SK-N-SH (cell line): ENCODE results near the gene SYNDIG1L. TPM values are rescaled to one million over a fixed set of nuclear protein-coding genes. Genes with fewer than 3 reads are reported as not detected.

Experiments
- CTCF ChIA-PET: fragments of 300-600, 350-600 bp; formaldehyde crosslinking; extraction: SDS; loops from one replicate; lab custom pipeline; 2021; lab: Yijun Ruan, JAX
- POLR2A ChIA-PET: fragments of 350-600 bp; sonication (Branson Sonifier 250); formaldehyde crosslinking; extraction: SDS; loops from one replicate; lab custom pipeline; 2020; ENCODE audit warnings: antibody characterized with exemption, inconsistent platforms; lab: Yijun Ruan, JAX
- DNase-seq: peaks from one replicate; pipeline ENCODE4 v3.0.0; 2012
- H2AFZ ChIP-seq: fragments of 200-600 bp; sonication (generic); 2 replicates; pipeline ENCODE4 v1.8.1; 2016; ENCODE audit warnings: antibody characterized with exemption, mild to moderate bottlenecking, low read depth
- H3F3A ChIP-seq: fragments of 200-600 bp; sonication (generic); replicated peaks from 2 replicates; pipeline ENCODE3; 2016; ENCODE audit warnings: antibody characterized with exemption, mild to moderate bottlenecking; ENCODE audit not compliant: insufficient read depth
- H3K27ac ChIP-seq, 2 experiments: fragments of 200-500 bp in 1 of 2; fragments of 200-600 bp in 1 of 2; sonication (Bioruptor generic) in 1 of 2; sonication (generic), shearing (Covaris generic) in 1 of 2; 2 replicates each; pipeline versions ENCODE4 v1.5.1 to v1.6.1; 2014 to 2016; ENCODE audit warnings: low read depth in 2 of 2, inconsistent platforms in 1 of 2, low read length in 1 of 2, mild to moderate bottlenecking in 1 of 2, mixed read lengths in 1 of 2
- H3K27me3 ChIP-seq: fragments of 200-600 bp; sonication (generic), shearing (Covaris generic); 2 replicates; pipeline ENCODE4 v1.6.1; 2016; ENCODE audit warnings: mixed run types; ENCODE audit not compliant: insufficient read depth
- H3K36me3 ChIP-seq, 2 experiments: fragments of 200-500 bp in 1 of 2; fragments of 200-600 bp in 1 of 2; sonication (Bioruptor generic) in 1 of 2; sonication (generic) in 1 of 2; replicated peaks in 1 of 2; 2 replicates each; pipeline versions ENCODE3 to v1.5.1; 2014 to 2016; ENCODE audit warnings: low read length in 1 of 2, mild to moderate bottlenecking in 1 of 2; ENCODE audit not compliant: insufficient read depth in 2 of 2, control insufficient read depth in 1 of 2
- H3K4me1 ChIP-seq, 2 experiments: fragments of 200-500 bp in 1 of 2; fragments of 200-600 bp in 1 of 2; sonication (Bioruptor generic) in 1 of 2; sonication (generic), shearing (Covaris generic) in 1 of 2; 2 replicates each; pipeline versions ENCODE4 v1.5.1 to v1.6.1; 2014 to 2016; ENCODE audit warnings: low read depth in 1 of 2, low read length in 1 of 2, mixed run types in 1 of 2; ENCODE audit not compliant: insufficient read depth in 2 of 2, control insufficient read depth in 1 of 2
- H3K4me2 ChIP-seq: fragments of 200-600 bp; sonication (generic), shearing (Covaris generic); 2 replicates; pipeline ENCODE4 v1.6.1; 2017; ENCODE audit warnings: mixed run types
- H3K4me3 ChIP-seq, 2 experiments: fragments of 200-500 bp in 1 of 2; fragments of 200-600 bp in 1 of 2; sonication (Bioruptor generic) in 1 of 2; sonication (generic), shearing (Covaris generic) in 1 of 2; 2 replicates each; pipeline versions ENCODE4 v1.5.1 to v1.8.1; 2014 to 2016; ENCODE audit warnings: low read depth in 2 of 2, inconsistent platforms in 1 of 2, low read length in 1 of 2, mild to moderate bottlenecking in 1 of 2, mixed read lengths in 1 of 2, moderate library complexity in 1 of 2
- H3K79me2 ChIP-seq: fragments of 200-600 bp; sonication (generic); 2 replicates; pipeline ENCODE4 v1.8.1; 2017; ENCODE audit warnings: mild to moderate bottlenecking; ENCODE audit not compliant: insufficient read depth
- H3K9ac ChIP-seq: fragments of 200-600 bp; sonication (generic); 2 replicates; pipeline ENCODE4 v1.6.1; 2017; ENCODE audit warnings: mixed run types
- H3K9me2 ChIP-seq: fragments of 200-600 bp; sonication (generic); 2 replicates; pipeline ENCODE4 v1.6.1; 2017; ENCODE audit warnings: mixed run types
- H3K9me3 ChIP-seq: fragments of 200-600 bp; sonication (generic); 2 replicates; pipeline ENCODE4 v1.6.1; 2017; ENCODE audit warnings: mixed run types, mild to moderate bottlenecking, moderate library complexity
- H4K20me1 ChIP-seq: fragments of 200-600 bp; sonication (generic); 2 replicates; pipeline ENCODE4 v1.6.1; 2017; ENCODE audit warnings: mild to moderate bottlenecking, mixed run types; ENCODE audit not compliant: insufficient read depth
- ELF1 ChIP-seq: IDR thresholded peaks from 2 replicates; pipeline ENCODE4 v1.4.0; 2012
- EZH2phosphoT487 ChIP-seq: fragments of 200-600 bp; sonication (generic); IDR thresholded peaks from 2 replicates; pipeline ENCODE4 v1.6.1; 2017; ENCODE audit warnings: low read depth, mixed run types, mild to moderate bottlenecking, antibody characterized with exemption, moderate library complexity, borderline replicate concordance
- FOSL2 ChIP-seq: IDR thresholded peaks from 2 replicates; pipeline ENCODE4 v1.4.0; 2012; ENCODE audit warnings: low read depth, mild to moderate bottlenecking, moderate library complexity, borderline replicate concordance
- FOXM1 ChIP-seq: IDR thresholded peaks from 2 replicates; pipeline ENCODE4 v1.4.0; 2012; ENCODE audit warnings: low read depth, mild to moderate bottlenecking
- GABPA ChIP-seq: IDR thresholded peaks from 2 replicates; pipeline ENCODE4 v1.4.0; 2012; ENCODE audit warnings: low read depth, mild to moderate bottlenecking
- GATA2 ChIP-seq: sonication (generic); formaldehyde crosslinking; IDR thresholded peaks from 2 replicates; pipeline ENCODE4 v1.5.0; 2020; ENCODE audit warnings: mild to moderate bottlenecking, missing genetic modification reagents
- JUND ChIP-seq: IDR thresholded peaks from 2 replicates; pipeline ENCODE4 v1.4.0; 2012
- MAX ChIP-seq: IDR thresholded peaks from 2 replicates; pipeline ENCODE4 v1.4.0; 2012; ENCODE audit warnings: low read depth
- MEF2A ChIP-seq: IDR thresholded peaks from 2 replicates; pipeline ENCODE4 v1.4.0; 2012; ENCODE audit warnings: low read depth, borderline replicate concordance
- MXI1 ChIP-seq: IDR thresholded peaks from 2 replicates; pipeline ENCODE4 v1.6.1; 2012; ENCODE audit warnings: mild to moderate bottlenecking, low read depth, low read length, improper control_type of control experiment
- NRF1 ChIP-seq: IDR thresholded peaks from 2 replicates; pipeline ENCODE4 v1.6.1; 2012; ENCODE audit warnings: low read depth, mild to moderate bottlenecking, low read length
- PBX3 ChIP-seq: IDR thresholded peaks from 2 replicates; pipeline ENCODE4; 2012
- POLR2AphosphoS5 ChIP-seq: IDR thresholded peaks from 2 replicates; pipeline ENCODE4 v1.6.1; 2012; ENCODE audit warnings: low read depth, low read length
- RCOR1 ChIP-seq: fragments of 150-350 bp; IDR thresholded peaks from 2 replicates; pipeline ENCODE4 v1.6.1; 2017; ENCODE audit warnings: antibody characterized with exemption, low read length
- REST ChIP-seq: IDR thresholded peaks from 2 replicates; pipeline ENCODE4 v1.6.1; 2012; ENCODE audit warnings: mild to moderate bottlenecking, low read depth, low read length, moderate library complexity
- RFX5 ChIP-seq: IDR thresholded peaks from 2 replicates; pipeline ENCODE4 v1.6.1; 2012; ENCODE audit warnings: mild to moderate bottlenecking, improper control_type of control experiment, low read length
- SMC3 ChIP-seq: IDR thresholded peaks from 2 replicates; pipeline ENCODE4 v1.6.1; 2012; ENCODE audit warnings: low read depth, low read length, improper control_type of control experiment
- TCF12 ChIP-seq: IDR thresholded peaks from 2 replicates; pipeline ENCODE4 v1.4.0; 2012
- USF2 ChIP-seq: fragments of 150-350 bp; IDR thresholded peaks from 2 replicates; pipeline ENCODE4 v1.6.1; 2017; ENCODE audit warnings: antibody characterized with exemption, low read length, low read depth, borderline replicate concordance
- YY1 ChIP-seq: IDR thresholded peaks from 2 replicates; pipeline ENCODE4 v1.4.0; 2012; ENCODE audit warnings: low read depth, mild to moderate bottlenecking
- ZBTB33 ChIP-seq: IDR thresholded peaks from 2 replicates; pipeline ENCODE4 v1.4.0; 2012; ENCODE audit warnings: low read depth, borderline replicate concordance
- WGBS: methylation state at CpG from one replicate; pipeline ENCODE4 v1.1.6; 2017; ENCODE audit warnings: low lambda C conversion rate; 5-methylcytosine and 5-hydroxymethylcytosine counted together
- polyA plus RNA-seq, 3 experiments: library from polyadenylated mRNA; depleted of rRNA; stranded (reverse); fragments of >200 nt; gene quantifications; 2 replicates each; pipeline ENCODE4 v1.2.3, GENCODE V29; 2012

SYNDIG1L gene
- polyA plus RNA-seq, 1 of the 3 experiments (the other 2 are of a cell fraction): not detected

- TF ChIP-seq RFX5 (no peak), USF2 (no peak), MEF2A (no peak), EZH2phosphoT487 (no peak), FOSL2 (no peak), REST (no peak), TCF12 (no peak), GATA2 (CRISPR knock-in tag) (no peak)
- TF ChIP-seq, all 33 proteins: peak for 0
- 32% methylated on average over 3 of the region's 4 CpGs for WGBS
- Histone ChIP-seq H3F3A (no peaks in the 10 kb centered on the region), H3K9ac (no peak overlapping the region), H3K4me3 (no peak overlapping the region), H3K9me2 (no peaks in the 10 kb centered on the region), H2AFZ (no peak overlapping the region), H4K20me1 (no peaks in the 10 kb centered on the region), H3K27me3 (peaks cover 19% of the 10 kb centered on the region), H3K9me3 (no peaks in the 10 kb centered on the region), H3K27ac (no peak overlapping the region), H3K79me2 (no peaks in the 10 kb centered on the region), H3K4me2 (no peak overlapping the region), H3K36me3 (no peaks in the 10 kb centered on the region), H3K4me1 (peaks cover 0 to 10% of the 10 kb centered on the region in 2 experiments; a peak in 1 of 4 replicates)
- ChIA-PET CTCF (no interaction called here), POLR2A (no interaction called here)
- DNase-seq: no peak
Observed at GRCh38 chr14:74405663-74406062, 20.3 kb downstream of the SYNDIG1L start.

- H3K4me1 ChIP-seq: peaks cover 0 to 10% of the 10 kb centered on the region in 2 experiments; a peak in 1 of 4 replicates
- H3F3A ChIP-seq: no peaks in the 10 kb centered on the region
- H3K27ac ChIP-seq: no peak overlapping the region
- DNase-seq: no peak
- ChIA-PET CTCF (no interaction called here), POLR2A (no interaction called here)
- no peaks in the 10 kb centered on the region for H3K79me2 ChIP-seq
- H3K9me2 ChIP-seq: no peaks in the 10 kb centered on the region
- no peak overlapping the region for H3K4me2 ChIP-seq
- peaks cover 21% of the 10 kb centered on the region for H3K27me3 ChIP-seq
- no peak overlapping the region for H3K4me3 ChIP-seq
- 51% methylated on average over 6 of the region's 7 CpGs for WGBS
- H3K9ac ChIP-seq: no peak overlapping the region
- H2AFZ ChIP-seq: no peak overlapping the region
- no peaks in the 10 kb centered on the region for H4K20me1 ChIP-seq
- H3K9me3 ChIP-seq: no peaks in the 10 kb centered on the region
- H3K36me3 ChIP-seq: no peaks in the 10 kb centered on the region
- TF ChIP-seq RCOR1: no peak
- no peak for TF ChIP-seq MAX
- no peak for TF ChIP-seq MEF2A
- TF ChIP-seq MXI1: no peak
- TF ChIP-seq FOXM1: no peak
- TF ChIP-seq ELF1: no peak
- no peak for TF ChIP-seq JUND
- no peak for TF ChIP-seq ZBTB33
- no peak for TF ChIP-seq NRF1
- no peak for TF ChIP-seq USF2
- TF ChIP-seq EZH2phosphoT487: no peak
- no peak for TF ChIP-seq PBX3
- TF ChIP-seq GABPA: no peak
- TF ChIP-seq TCF12: no peak
- TF ChIP-seq YY1: no peak
- no peak for TF ChIP-seq SMC3
- no peak for TF ChIP-seq POLR2AphosphoS5
Observed at GRCh38 chr14:74404435-74404834, 21.6 kb downstream of the SYNDIG1L start.
